NT2/D1 (cell line): ENCODE measurements around the gene STX11.

Experiments
- DNase-seq: peaks from one replicate; pipeline ENCODE4 v3.0.0-alpha.2; 2011; ENCODE audit warnings: low read depth, low spot score
- H3K27me3 ChIP-seq: 2 replicates; pipeline ENCODE4 v1.6.0; 2011; ENCODE audit warnings: mild to moderate bottlenecking; ENCODE audit not compliant: insufficient read length, insufficient read depth
- H3K36me3 ChIP-seq: 2 replicates; pipeline ENCODE4 v1.6.1; 2011; ENCODE audit warnings: mild to moderate bottlenecking, low read length, mixed read lengths; ENCODE audit not compliant: insufficient read depth, insufficient read length
- H3K4me1 ChIP-seq: 2 replicates; pipeline ENCODE4 v1.5.1; 2011; ENCODE audit not compliant: insufficient read depth, insufficient read length
- H3K4me3 ChIP-seq: 2 replicates; pipeline ENCODE4 v1.5.1; 2011; ENCODE audit warnings: low read depth; ENCODE audit not compliant: insufficient read length
- H3K9ac ChIP-seq: 2 replicates; pipeline ENCODE4 v1.6.0; 2011; ENCODE audit warnings: low read depth; ENCODE audit not compliant: insufficient read length
- H3K9me3 ChIP-seq: 2 replicates; pipeline ENCODE4 v1.5.1; 2011; ENCODE audit warnings: mild to moderate bottlenecking, low read length; ENCODE audit not compliant: insufficient read depth
- SUZ12 ChIP-seq: IDR thresholded peaks from 2 replicates; pipeline ENCODE4 v1.6.1; 2011; ENCODE audit not compliant: insufficient read length, insufficient read depth; ENCODE audit errors: extremely low read depth
- YY1 ChIP-seq: IDR thresholded peaks from 2 replicates; pipeline ENCODE4 v1.6.1; 2011; ENCODE audit not compliant: insufficient read length, insufficient read depth
- ZNF274 ChIP-seq: IDR thresholded peaks from 2 replicates; pipeline ENCODE4 v1.6.1; 2011; ENCODE audit warnings: mild to moderate bottlenecking, low read depth, low read length

Gene STX11

GRCh38 chr6:144133225-144133821 lies 17.0 kb upstream of the STX11 start:
- H3K36me3 ChIP-seq = no peaks in the 10 kb centered on the region
- no peaks in the 10 kb centered on the region for H3K4me1 ChIP-seq
- no peak for DNase-seq
- no peaks in the 10 kb centered on the region for H3K27me3 ChIP-seq
- no peak overlapping the region for H3K4me3 ChIP-seq
- no peak overlapping the region for H3K9ac ChIP-seq
- TF ChIP-seq YY1 = no peak
- TF ChIP-seq ZNF274 = no peak
- no peak for TF ChIP-seq SUZ12
- H3K9me3 ChIP-seq = no peaks in the 10 kb centered on the region

- Histone ChIP-seq H3K4me3 (no peak overlapping the region), H3K9ac (no peak overlapping the region), H3K27me3 (no peaks in the 10 kb centered on the region), H3K4me1 (no peaks in the 10 kb centered on the region), H3K36me3 (no peaks in the 10 kb centered on the region), H3K9me3 (no peaks in the 10 kb centered on the region)
- TF ChIP-seq SUZ12 (no peak), ZNF274 (no peak), YY1 (no peak)
- no peak for DNase-seq
These were observed 16.1 kb upstream of the STX11 start for GRCh38 chr6:144134176-144134575.

DNA sequence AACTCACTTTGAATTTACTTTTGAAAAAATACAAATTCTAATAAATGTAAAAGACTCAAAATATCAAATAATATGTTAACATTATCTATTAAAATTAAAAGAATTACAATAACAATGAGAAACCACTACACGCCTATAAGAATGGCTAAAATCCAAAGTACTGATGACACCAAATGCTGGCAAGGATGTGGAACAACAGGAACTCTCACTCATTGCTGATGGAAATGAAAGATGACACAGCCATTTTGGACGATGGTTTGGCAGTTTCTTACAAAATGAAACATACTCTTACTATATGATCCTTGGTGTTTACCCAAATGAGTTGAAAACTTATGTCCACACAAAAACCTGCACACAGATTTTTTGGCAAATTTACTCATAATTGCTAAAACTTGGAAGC lies 15.6 kb upstream of the STX11 start:
- Histone ChIP-seq H3K4me1 (no peaks in the 10 kb centered on the region), H3K9ac (no peak overlapping the region), H3K36me3 (no peaks in the 10 kb centered on the region), H3K9me3 (no peaks in the 10 kb centered on the region), H3K4me3 (no peak overlapping the region), H3K27me3 (no peaks in the 10 kb centered on the region)
- DNase-seq = no peak
- TF ChIP-seq YY1 = no peak
- TF ChIP-seq SUZ12 = no peak
- no peak for TF ChIP-seq ZNF274

DNA sequence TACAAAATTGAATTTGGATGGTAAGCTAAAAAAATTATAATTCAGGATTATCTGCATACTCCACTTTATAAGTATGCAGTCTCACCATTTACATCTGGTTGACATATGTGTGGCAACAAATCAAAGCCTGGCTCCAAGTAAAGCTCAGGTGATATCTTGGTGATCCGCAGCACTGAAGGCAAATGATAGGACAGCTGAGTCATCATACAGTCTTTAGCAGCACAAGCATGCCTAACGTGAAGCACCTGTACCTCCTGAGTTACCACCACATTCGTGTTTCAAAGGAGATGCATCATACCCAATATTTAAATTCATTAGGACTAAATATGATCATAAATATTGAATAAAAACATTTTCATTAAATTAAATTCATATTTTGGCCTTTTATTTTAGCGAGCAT lies 11.8 kb upstream of the STX11 start:
- DNase-seq = no peak
- Histone ChIP-seq H3K9ac (no peak overlapping the region), H3K36me3 (no peaks in the 10 kb centered on the region), H3K27me3 (no peaks in the 10 kb centered on the region), H3K4me1 (no peaks in the 10 kb centered on the region), H3K9me3 (no peaks in the 10 kb centered on the region), H3K4me3 (no peak overlapping the region)
- TF ChIP-seq YY1 = no peak
- no peak for TF ChIP-seq ZNF274
- no peak for TF ChIP-seq SUZ12

DNA sequence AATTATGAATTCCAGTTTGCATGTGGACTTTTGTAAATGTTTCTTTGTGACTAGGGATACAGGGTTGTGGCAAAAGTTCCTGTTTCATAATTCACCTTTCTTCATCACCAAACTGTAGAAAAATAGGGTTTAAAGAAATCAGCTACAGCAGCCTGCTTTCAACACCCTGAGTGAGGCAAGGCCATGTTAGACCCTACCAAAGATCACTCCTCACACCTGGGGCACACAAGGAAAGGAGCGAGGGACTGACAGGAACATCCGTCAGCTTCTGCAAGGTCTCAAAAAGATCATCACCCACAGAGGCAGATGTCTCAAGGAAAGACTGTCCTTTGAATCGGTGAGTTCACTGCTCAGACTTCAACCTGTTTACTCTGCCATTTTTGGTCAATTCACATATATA lies 10.5 kb upstream of the STX11 start:
- TF ChIP-seq SUZ12 (no peak), ZNF274 (no peak), YY1 (no peak)
- H3K4me3 ChIP-seq = no peak overlapping the region
- H3K27me3 ChIP-seq = no peaks in the 10 kb centered on the region
- no peak overlapping the region for H3K9ac ChIP-seq
- no peaks in the 10 kb centered on the region for H3K9me3 ChIP-seq
- no peaks in the 10 kb centered on the region for H3K36me3 ChIP-seq
- no peak for DNase-seq
- H3K4me1 ChIP-seq = no peaks in the 10 kb centered on the region

DNA sequence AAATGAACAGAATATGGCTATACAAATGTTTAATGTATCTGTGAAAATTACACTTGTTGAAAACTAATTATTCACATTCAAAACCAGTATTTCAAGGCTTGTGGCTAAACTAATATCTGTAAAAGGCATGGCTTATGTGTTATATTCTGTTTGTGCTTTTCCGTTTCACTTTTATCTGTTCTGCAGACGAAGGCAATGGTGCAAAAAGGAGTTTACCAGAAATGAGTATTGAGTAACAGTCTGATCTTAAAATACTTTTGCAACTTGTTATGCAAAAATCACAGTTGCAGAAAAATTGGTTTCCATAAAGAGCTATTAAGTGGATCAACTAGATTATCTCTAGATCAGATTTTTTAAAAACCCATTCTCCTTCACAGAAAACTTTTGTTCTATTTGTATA lies 9.4 kb upstream of the STX11 start:
- H3K36me3 ChIP-seq = no peaks in the 10 kb centered on the region
- H3K27me3 ChIP-seq = no peaks in the 10 kb centered on the region
- H3K9me3 ChIP-seq = no peaks in the 10 kb centered on the region
- DNase-seq = no peak
- TF ChIP-seq ZNF274 (no peak), YY1 (no peak), SUZ12 (no peak)
- no peak overlapping the region for H3K9ac ChIP-seq
- H3K4me1 ChIP-seq = no peaks in the 10 kb centered on the region
- no peak overlapping the region for H3K4me3 ChIP-seq

DNA sequence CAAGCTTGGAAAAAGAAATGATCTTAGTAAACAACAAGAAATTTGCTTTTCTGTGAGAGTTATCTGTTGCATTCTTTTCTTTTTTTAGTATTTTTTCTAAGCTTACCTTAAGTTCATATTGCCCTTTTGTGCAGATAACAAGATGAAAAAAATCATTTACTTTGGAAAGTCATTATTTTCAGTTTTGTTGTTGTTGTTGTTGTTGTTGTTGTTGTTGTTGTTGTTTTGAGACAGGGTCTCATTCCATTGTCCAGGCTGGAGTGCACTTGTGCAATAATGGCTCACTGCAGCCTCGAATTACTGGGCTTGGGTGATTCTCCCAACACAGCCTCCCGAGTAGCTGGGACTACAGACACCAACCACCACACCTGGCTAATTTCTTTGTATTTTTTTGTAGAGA lies 8.8 kb upstream of the STX11 start:
- H3K4me3 ChIP-seq = no peak overlapping the region
- H3K36me3 ChIP-seq = no peaks in the 10 kb centered on the region
- DNase-seq = no peak
- no peaks in the 10 kb centered on the region for H3K27me3 ChIP-seq
- no peaks in the 10 kb centered on the region for H3K4me1 ChIP-seq
- TF ChIP-seq ZNF274 = no peak
- TF ChIP-seq YY1 = no peak
- TF ChIP-seq SUZ12 = no peak
- H3K9ac ChIP-seq = no peak overlapping the region
- no peaks in the 10 kb centered on the region for H3K9me3 ChIP-seq

GRCh38 chr6:144143106-144143505 lies 7.2 kb upstream of the STX11 start:
- Histone ChIP-seq H3K9ac (no peak overlapping the region), H3K4me3 (no peak overlapping the region), H3K27me3 (peaks cover 10% of the 10 kb centered on the region), H3K36me3 (no peaks in the 10 kb centered on the region), H3K9me3 (no peaks in the 10 kb centered on the region), H3K4me1 (no peaks in the 10 kb centered on the region)
- no peak for DNase-seq
- TF ChIP-seq YY1 = no peak
- TF ChIP-seq ZNF274 = no peak
- TF ChIP-seq SUZ12 = no peak
